ENCODE data around the gene CREBBP. TPM values are rescaled to one million over a fixed set of nuclear protein-coding genes. Genes with fewer than 3 reads are reported as not detected.

The CREBBP gene
- total RNA-seq, 2 experiments from 2014 or later: 145 to 152 TPM

- ChIA-PET CTCF (no interaction called here), POLR2A (no interaction called here)
- Histone ChIP-seq H3K4me3 (ENCODE audit: low read length) (no peak overlapping the region), H3K36me3 (ENCODE audit: insufficient read depth, low read length) (no peaks in the 10 kb centered on the region), H3K9me3 (ENCODE audit: control insufficient read depth in 1 of 2, insufficient read depth in 1 of 2, low read length in 2 of 2) (no peaks in the 10 kb centered on the region), H3K27ac (ENCODE audit: low read depth in 1 of 2, low read length in 2 of 2) (no peak overlapping the region), H3K27me3 (ENCODE audit: control insufficient read depth in 1 of 2, insufficient read depth in 2 of 2, low read length in 2 of 2) (no peaks in the 10 kb centered on the region), H3K4me1 (ENCODE audit: insufficient read depth, low read length) (no peaks in the 10 kb centered on the region)
- intact Hi-C loops (cut with DNase I, micrococcal nuclease): loop anchor here in 1 of 2 experiments (10.0 kb wide), 1 partner anchor 305 kb away; no protein-coding TSS in a partner anchor
- no peak for TF ChIP-seq CTCF (IDR thresholded peaks at IDR 0.05)
- H3K4me1 Mint-ChIP-seq (ENCODE audit: low read depth): no peaks in the 10 kb centered on the region
- no peak for ATAC-seq (ENCODE audit: poor library complexity)
- H3K27ac Mint-ChIP-seq: no peak overlapping the region
- DNase-seq: no peak
- no peak overlapping the region for H3K4me3 Mint-ChIP-seq
- no peaks in the 10 kb centered on the region for H3K9me3 Mint-ChIP-seq
- no peaks in the 10 kb centered on the region for H3K27me3 Mint-ChIP-seq
- no peaks in the 10 kb centered on the region for H3K36me3 Mint-ChIP-seq (ENCODE audit: low read depth)
Observed at GRCh38 chr16:3909791-3910583, 29.5 kb upstream of the CREBBP start.

GRCh38 chr16:3908951-3909437, 28.5 kb upstream of the CREBBP start:
- H3K36me3 Mint-ChIP-seq (ENCODE audit: low read depth): no peaks in the 10 kb centered on the region
- DNase-seq (no peak), ATAC-seq (ENCODE audit: poor library complexity) (no peak)
- ChIA-PET CTCF (no interaction called here), POLR2A (no interaction called here)
- H3K4me1 Mint-ChIP-seq (ENCODE audit: low read depth): no peaks in the 10 kb centered on the region
- no peak overlapping the region for H3K27ac ChIP-seq (ENCODE audit: low read depth in 1 of 2, low read length in 2 of 2)
- H3K9me3 ChIP-seq (ENCODE audit: control insufficient read depth in 1 of 2, insufficient read depth in 1 of 2, low read length in 2 of 2): no peaks in the 10 kb centered on the region
- H3K27me3 Mint-ChIP-seq: no peaks in the 10 kb centered on the region
- H3K27me3 ChIP-seq (ENCODE audit: control insufficient read depth in 1 of 2, insufficient read depth in 2 of 2, low read length in 2 of 2): no peaks in the 10 kb centered on the region
- H3K27ac Mint-ChIP-seq: no peak overlapping the region
- intact Hi-C loops (cut with DNase I, micrococcal nuclease): no loop called here
- no peaks in the 10 kb centered on the region for H3K9me3 Mint-ChIP-seq
- no peak overlapping the region for H3K4me3 Mint-ChIP-seq
- TF ChIP-seq CTCF (IDR thresholded peaks at IDR 0.05): no peak
- no peaks in the 10 kb centered on the region for H3K36me3 ChIP-seq (ENCODE audit: insufficient read depth, low read length)
- H3K4me3 ChIP-seq (ENCODE audit: low read length): no peak overlapping the region
- no peaks in the 10 kb centered on the region for H3K4me1 ChIP-seq (ENCODE audit: insufficient read depth, low read length)

GRCh38 chr16:3907586-3907985, 27.1 kb upstream of the CREBBP start:
- Histone ChIP-seq H3K27ac (ENCODE audit: low read depth in 1 of 2, low read length in 2 of 2) (no peak overlapping the region), H3K36me3 (ENCODE audit: insufficient read depth, low read length) (no peaks in the 10 kb centered on the region), H3K4me1 (ENCODE audit: insufficient read depth, low read length) (no peaks in the 10 kb centered on the region), H3K9me3 (ENCODE audit: control insufficient read depth in 1 of 2, insufficient read depth in 1 of 2, low read length in 2 of 2) (no peaks in the 10 kb centered on the region), H3K4me3 (ENCODE audit: low read length) (no peak overlapping the region), H3K27me3 (ENCODE audit: control insufficient read depth in 1 of 2, insufficient read depth in 2 of 2, low read length in 2 of 2) (no peaks in the 10 kb centered on the region)
- ATAC-seq (ENCODE audit: poor library complexity) (no peak), DNase-seq (no peak)
- no peaks in the 10 kb centered on the region for H3K27me3 Mint-ChIP-seq
- H3K9me3 Mint-ChIP-seq: no peaks in the 10 kb centered on the region
- ChIA-PET CTCF (no interaction called here), POLR2A (no interaction called here)
- H3K36me3 Mint-ChIP-seq (ENCODE audit: low read depth): no peaks in the 10 kb centered on the region
- TF ChIP-seq CTCF (IDR thresholded peaks at IDR 0.05): no peak
- intact Hi-C loops (cut with DNase I, micrococcal nuclease): no loop called here
- no peak overlapping the region for H3K27ac Mint-ChIP-seq
- H3K4me1 Mint-ChIP-seq (ENCODE audit: low read depth): no peaks in the 10 kb centered on the region
- no peak overlapping the region for H3K4me3 Mint-ChIP-seq

All from CD4-positive, alpha-beta T cell (primary cell).